BLaER1 treated with 17β-estradiol and CSF1 and Interleukin-3, amounts not matched to agents 10 nM and 100 nM (cell line): ENCODE data around the gene BRCA2.

ENCODE experiments used
- H3K27ac ChIP-seq, 11 experiments: shearing (Covaris generic); formaldehyde crosslinking; 2 replicates each; pipeline ENCODE4 v1.8.1; 2022
- H3K27me3 ChIP-seq, 11 experiments: shearing (Covaris generic); formaldehyde crosslinking; 2 replicates each; pipeline ENCODE4 v1.8.1; 2022
- H3K36me3 ChIP-seq, 11 experiments: shearing (Covaris generic); formaldehyde crosslinking; 2 replicates each; pipeline ENCODE4 v1.8.1; 2022
- H3K4me1 ChIP-seq, 10 experiments: shearing (Covaris generic); formaldehyde crosslinking; 2 replicates each; pipeline ENCODE4 v1.8.1; 2022
- H3K4me2 ChIP-seq, 11 experiments: shearing (Covaris generic); formaldehyde crosslinking; 2 replicates each; pipeline ENCODE4 v1.8.1; 2022
- H3K4me3 ChIP-seq, 10 experiments: shearing (Covaris generic); formaldehyde crosslinking; 2 replicates each; pipeline ENCODE4 v1.8.1; 2022
- H3K9ac ChIP-seq, 11 experiments: shearing (Covaris generic); formaldehyde crosslinking; 2 replicates each; pipeline ENCODE4 v1.8.1; 2022
- H3K9me3 ChIP-seq, 11 experiments: shearing (Covaris generic); formaldehyde crosslinking; replicated peaks in 1 of 11; 2 replicates each; pipeline ENCODE4 v1.8.1; 2022
- H4K20me1 ChIP-seq, 11 experiments: shearing (Covaris generic); formaldehyde crosslinking; 2 replicates each; pipeline ENCODE4 v1.8.1; 2022
- Cebpa-rat ChIP-seq, 11 experiments: shearing (Covaris generic); IDR thresholded peaks; 2 replicates each; pipeline ENCODE4 v1.8.1; 2022

Gene BRCA2

DNA sequence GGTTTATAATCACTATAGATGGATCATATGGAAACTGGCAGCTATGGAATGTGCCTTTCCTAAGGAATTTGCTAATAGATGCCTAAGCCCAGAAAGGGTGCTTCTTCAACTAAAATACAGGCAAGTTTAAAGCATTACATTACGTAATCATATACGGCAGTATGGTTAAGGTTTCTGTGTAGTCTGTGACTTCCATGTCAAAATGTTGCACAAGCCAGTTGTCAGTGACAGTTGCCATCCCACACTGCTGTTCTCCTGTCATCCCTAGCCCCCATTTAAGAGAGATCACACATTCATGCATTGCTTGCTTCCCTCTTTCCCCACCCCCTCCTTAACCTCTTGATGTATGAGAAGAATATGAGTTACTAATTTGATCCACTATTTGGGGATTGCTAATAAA lies 47.3 kb downstream of the BRCA2 start:
- Histone ChIP-seq H3K27ac (no peak overlapping the region), H3K4me3 (no peak overlapping the region), H3K4me2 (no peak overlapping the region), H3K36me3 (peaks cover 0 to 92% (median 50%) of the 10 kb centered on the region in 11 experiments; a peak in 18 of 22 replicates), H3K9ac (no peak overlapping the region), H4K20me1 (no peaks in the 10 kb centered on the region), H3K9me3 (peaks cover 0 to 11% (median 5%) of the 10 kb centered on the region in 11 experiments; a peak in 8 of 22 replicates), H3K4me1 (peaks cover 0 to 19% (median 9%) of the 10 kb centered on the region in 10 experiments; a peak in 11 of 20 replicates), H3K27me3 (no peaks in the 10 kb centered on the region)
- TF ChIP-seq Cebpa-rat (IDR thresholded peaks at IDR 0.05), result peak in 5 of 11 experiments; percentile 31 to 75 (median 59); a peak in 4 of 22 replicates

DNA sequence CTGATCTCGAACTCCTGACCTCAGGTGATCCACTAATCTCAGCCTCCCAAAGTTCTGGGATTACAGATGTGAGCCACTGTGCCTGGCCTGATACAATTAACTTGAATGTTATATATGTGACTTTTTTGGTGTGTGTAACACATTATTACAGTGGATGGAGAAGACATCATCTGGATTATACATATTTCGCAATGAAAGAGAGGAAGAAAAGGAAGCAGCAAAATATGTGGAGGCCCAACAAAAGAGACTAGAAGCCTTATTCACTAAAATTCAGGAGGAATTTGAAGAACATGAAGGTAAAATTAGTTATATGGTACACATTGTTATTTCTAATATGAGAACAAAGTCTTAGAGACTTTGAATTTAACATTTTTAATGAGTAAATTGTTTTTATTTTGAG lies 55.5 kb downstream of the BRCA2 start:
- peak in 2 of 11 experiments; percentile 39 to 59; a peak in 3 of 22 replicates for TF ChIP-seq Cebpa-rat (IDR thresholded peaks at IDR 0.05)
- no peak overlapping the region for H3K4me3 ChIP-seq
- H4K20me1 ChIP-seq, result no peaks in the 10 kb centered on the region
- H3K9me3 ChIP-seq, result peaks cover 12 to 31% (median 23%) of the 10 kb centered on the region in 11 experiments; a peak in 19 of 22 replicates
- H3K27me3 ChIP-seq, result no peaks in the 10 kb centered on the region
- H3K36me3 ChIP-seq, result peaks cover 11 to 84% (median 61%) of the 10 kb centered on the region in 11 experiments
- H3K27ac ChIP-seq, result no peak overlapping the region
- H3K9ac ChIP-seq, result no peak overlapping the region
- no peak overlapping the region for H3K4me2 ChIP-seq
- no peaks in the 10 kb centered on the region for H3K4me1 ChIP-seq

DNA sequence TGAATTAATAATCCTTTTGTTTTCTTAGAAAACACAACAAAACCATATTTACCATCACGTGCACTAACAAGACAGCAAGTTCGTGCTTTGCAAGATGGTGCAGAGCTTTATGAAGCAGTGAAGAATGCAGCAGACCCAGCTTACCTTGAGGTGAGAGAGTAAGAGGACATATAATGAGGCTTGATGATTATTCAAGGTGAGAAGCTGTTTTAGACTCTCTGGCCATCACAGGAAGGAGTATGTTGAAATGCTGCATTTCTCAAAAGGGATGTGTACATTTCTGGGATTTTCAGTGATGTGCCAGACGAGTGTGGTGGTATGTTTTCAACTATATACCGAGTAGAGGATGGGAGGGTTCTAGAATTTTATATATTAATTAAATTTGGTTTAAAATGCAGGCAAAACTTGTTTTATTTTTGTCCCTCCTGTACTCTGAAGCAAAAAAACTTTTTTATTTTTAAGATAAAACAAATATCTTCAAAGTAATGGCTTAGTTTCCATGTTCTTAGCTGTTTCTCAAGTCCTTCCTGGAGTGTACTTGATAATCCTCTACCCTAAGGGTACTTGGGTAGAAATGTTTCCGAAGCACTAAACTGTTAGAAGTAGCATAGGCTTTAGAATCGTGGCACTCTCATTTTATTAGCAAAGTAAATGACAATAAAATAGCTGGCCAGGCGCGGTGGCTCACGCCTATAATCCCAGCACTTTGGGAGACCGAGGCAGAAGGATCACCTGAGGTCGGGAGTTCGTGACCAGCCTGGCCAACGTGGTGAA lies 61.5 kb downstream of the BRCA2 start:
- no peaks in the 10 kb centered on the region for H3K27me3 ChIP-seq
- H3K4me3 ChIP-seq, result no peak overlapping the region
- no peaks in the 10 kb centered on the region for H4K20me1 ChIP-seq
- TF ChIP-seq Cebpa-rat (IDR thresholded peaks at IDR 0.05), result no peak
- peaks cover 11 to 98% (median 78%) of the 10 kb centered on the region in 11 experiments for H3K36me3 ChIP-seq
- no peak overlapping the region for H3K27ac ChIP-seq
- no peak overlapping the region for H3K4me2 ChIP-seq
- peaks cover 12 to 29% (median 23%) of the 10 kb centered on the region in 11 experiments; a peak in 19 of 22 replicates for H3K9me3 ChIP-seq
- no peaks in the 10 kb centered on the region for H3K4me1 ChIP-seq
- no peak overlapping the region for H3K9ac ChIP-seq

DNA sequence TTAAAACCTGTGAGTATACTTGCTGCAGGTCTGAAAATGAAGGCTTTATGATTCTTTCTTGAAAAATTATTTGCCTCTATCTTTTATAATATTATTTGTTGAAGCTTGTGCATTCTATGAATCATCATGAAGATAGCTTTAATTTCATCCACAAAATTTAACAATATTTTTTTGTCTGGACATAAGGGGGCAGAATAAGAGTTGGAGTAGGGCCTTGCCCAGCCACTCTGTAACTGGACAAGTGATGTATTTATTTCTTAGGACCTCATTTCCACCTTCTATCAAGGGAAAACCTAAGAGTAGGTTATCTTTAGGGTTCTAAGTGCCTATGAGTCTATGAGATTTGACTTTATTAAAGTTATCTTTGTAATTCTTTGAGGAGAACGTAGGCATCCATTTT lies 62.7 kb downstream of the BRCA2 start:
- Histone ChIP-seq H3K4me1 (no peaks in the 10 kb centered on the region), H3K4me3 (no peak overlapping the region), H3K9me3 (peaks cover 10 to 17% (median 14%) of the 10 kb centered on the region in 11 experiments; a peak in 19 of 22 replicates), H3K4me2 (no peak overlapping the region), H3K36me3 (peaks cover 6 to 98% (median 78%) of the 10 kb centered on the region in 11 experiments; a peak in 21 of 22 replicates), H3K9ac (no peak overlapping the region), H3K27ac (no peak overlapping the region), H4K20me1 (no peaks in the 10 kb centered on the region), H3K27me3 (no peaks in the 10 kb centered on the region)
- TF ChIP-seq Cebpa-rat (IDR thresholded peaks at IDR 0.05), result no peak

DNA sequence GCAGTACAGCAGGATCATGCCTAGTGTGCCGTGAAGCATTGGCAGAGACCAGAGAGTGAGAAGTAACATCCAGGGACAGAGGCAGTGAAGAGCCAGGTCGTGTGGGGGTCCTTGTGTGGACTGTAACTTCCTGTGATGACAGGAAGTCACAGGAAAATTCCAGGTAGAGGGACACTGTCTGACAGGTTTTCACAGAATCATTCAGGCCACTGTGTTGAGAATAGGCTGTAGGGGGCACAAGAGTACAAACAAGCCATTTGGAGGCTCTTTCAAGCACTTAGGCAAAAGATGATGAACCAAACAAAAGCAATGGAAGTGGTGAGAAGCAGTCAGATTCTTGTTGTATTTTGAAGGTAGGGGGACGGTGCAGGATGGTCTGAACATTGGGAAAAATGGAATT lies 66.2 kb downstream of the BRCA2 start:
- no peak overlapping the region for H3K4me2 ChIP-seq
- no peaks in the 10 kb centered on the region for H4K20me1 ChIP-seq
- no peak overlapping the region for H3K9ac ChIP-seq
- H3K27me3 ChIP-seq, result no peaks in the 10 kb centered on the region
- H3K9me3 ChIP-seq, result no peaks in the 10 kb centered on the region
- H3K27ac ChIP-seq, result no peak overlapping the region
- no peaks in the 10 kb centered on the region for H3K4me1 ChIP-seq
- TF ChIP-seq Cebpa-rat (IDR thresholded peaks at IDR 0.05), result no peak
- H3K4me3 ChIP-seq, result no peak overlapping the region
- peaks cover 0 to 99% (median 77%) of the 10 kb centered on the region in 11 experiments; a peak in 18 of 22 replicates for H3K36me3 ChIP-seq

DNA sequence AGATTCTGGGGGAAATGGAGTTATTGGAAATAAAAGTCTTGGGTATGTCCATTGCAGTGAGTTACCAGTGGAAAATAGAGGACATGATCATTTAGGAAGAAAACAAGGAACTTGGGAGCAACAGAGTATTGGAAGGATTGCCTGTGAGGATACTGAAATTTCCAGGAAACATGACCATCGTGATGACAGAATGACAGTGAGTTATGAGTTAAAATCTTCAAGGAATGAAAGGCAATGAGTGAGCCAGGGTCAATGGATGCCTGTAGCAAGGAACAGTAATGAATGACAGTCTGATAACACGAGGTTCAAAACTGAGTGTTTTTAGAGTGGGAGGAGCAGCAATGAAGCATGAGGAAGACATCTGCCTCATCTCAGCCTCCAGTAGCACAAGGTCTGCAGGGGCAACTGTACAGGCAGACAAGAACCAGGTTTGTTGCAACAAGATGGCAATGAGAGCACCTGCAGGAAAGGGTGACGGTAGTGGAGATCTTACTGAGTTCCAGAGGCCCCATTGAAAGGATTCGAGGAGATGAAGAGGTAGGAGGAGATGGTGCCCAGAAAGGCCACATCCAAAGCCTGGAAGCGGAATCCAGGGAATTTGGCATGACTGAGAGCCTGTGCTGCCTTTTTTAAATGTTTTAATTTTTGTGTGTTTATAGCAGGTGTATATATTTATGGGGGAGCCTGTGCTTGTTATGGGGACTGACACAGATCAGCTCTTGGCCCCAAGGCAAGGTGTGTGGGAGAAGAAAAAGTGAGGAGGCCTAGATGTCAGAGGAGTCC lies 68.7 kb downstream of the BRCA2 start:
- Histone ChIP-seq H3K4me1 (no peaks in the 10 kb centered on the region), H3K4me3 (no peak overlapping the region), H3K27ac (no peak overlapping the region), H3K9me3 (no peaks in the 10 kb centered on the region), H3K4me2 (no peak overlapping the region), H3K9ac (no peak overlapping the region), H4K20me1 (no peaks in the 10 kb centered on the region), H3K27me3 (no peaks in the 10 kb centered on the region), H3K36me3 (peaks cover 0 to 92% (median 65%) of the 10 kb centered on the region in 11 experiments; a peak in 19 of 22 replicates)
- TF ChIP-seq Cebpa-rat (IDR thresholded peaks at IDR 0.05), result no peak

DNA sequence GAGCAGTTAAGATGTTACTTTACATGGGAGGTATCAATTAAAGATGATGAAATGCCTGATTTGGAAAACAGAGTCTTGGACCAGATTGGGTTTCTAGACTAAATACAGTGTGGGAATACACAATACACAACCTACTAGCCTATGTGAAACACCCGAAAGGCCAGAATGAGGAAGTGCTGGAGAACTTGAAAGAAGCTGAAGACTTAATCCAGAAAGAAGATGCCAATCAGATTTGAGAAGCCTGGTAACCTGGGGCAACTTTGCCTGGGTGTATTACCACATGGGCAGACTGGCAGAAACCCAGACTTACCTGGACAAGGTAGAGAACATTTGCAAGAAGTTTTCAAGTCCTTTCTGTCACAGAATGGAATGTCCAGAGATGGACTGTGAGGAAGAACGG lies 69.4 kb downstream of the BRCA2 start:
- no peak for TF ChIP-seq Cebpa-rat (IDR thresholded peaks at IDR 0.05)
- H3K27me3 ChIP-seq, result no peaks in the 10 kb centered on the region
- H3K9me3 ChIP-seq, result no peaks in the 10 kb centered on the region
- no peak overlapping the region for H3K4me3 ChIP-seq
- H3K36me3 ChIP-seq, result peaks cover 0 to 85% (median 61%) of the 10 kb centered on the region in 11 experiments; a peak in 19 of 22 replicates
- H3K4me2 ChIP-seq, result no peak overlapping the region
- H3K4me1 ChIP-seq, result peaks cover 0 to 3% (median 2%) of the 10 kb centered on the region in 10 experiments; a peak in 9 of 20 replicates
- no peaks in the 10 kb centered on the region for H4K20me1 ChIP-seq
- H3K9ac ChIP-seq, result no peak overlapping the region
- H3K27ac ChIP-seq, result no peak overlapping the region

DNA sequence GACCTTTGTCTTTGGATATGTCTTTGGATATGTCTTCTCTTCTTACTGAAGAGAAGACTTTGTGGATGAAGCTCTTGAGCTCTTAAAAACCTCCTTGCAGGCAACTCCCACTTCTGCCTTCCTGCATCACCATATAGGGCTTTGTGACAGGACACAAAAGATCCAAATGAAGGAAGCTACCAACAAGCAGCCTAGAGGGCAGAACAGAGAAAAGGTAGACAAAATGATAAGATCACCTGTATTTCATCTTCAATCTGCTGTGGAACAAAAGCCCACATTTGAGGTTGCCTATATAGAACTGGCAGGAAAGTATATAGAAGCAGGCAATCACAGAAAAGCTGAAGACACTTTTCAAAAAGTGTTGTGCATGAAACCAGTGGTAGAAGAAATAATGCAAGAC lies 70.1 kb downstream of the BRCA2 start:
- no peak overlapping the region for H3K9ac ChIP-seq
- no peaks in the 10 kb centered on the region for H4K20me1 ChIP-seq
- no peaks in the 10 kb centered on the region for H3K27me3 ChIP-seq
- no peak overlapping the region for H3K4me2 ChIP-seq
- TF ChIP-seq Cebpa-rat (IDR thresholded peaks at IDR 0.05), result no peak
- H3K36me3 ChIP-seq, result peaks cover 0 to 85% (median 54%) of the 10 kb centered on the region in 11 experiments; a peak in 19 of 22 replicates
- H3K4me3 ChIP-seq, result no peak overlapping the region
- no peaks in the 10 kb centered on the region for H3K9me3 ChIP-seq
- peaks cover 7 to 10% (median 9%) of the 10 kb centered on the region in 10 experiments; a peak in 17 of 20 replicates for H3K4me1 ChIP-seq
- H3K27ac ChIP-seq, result no peak overlapping the region

DNA sequence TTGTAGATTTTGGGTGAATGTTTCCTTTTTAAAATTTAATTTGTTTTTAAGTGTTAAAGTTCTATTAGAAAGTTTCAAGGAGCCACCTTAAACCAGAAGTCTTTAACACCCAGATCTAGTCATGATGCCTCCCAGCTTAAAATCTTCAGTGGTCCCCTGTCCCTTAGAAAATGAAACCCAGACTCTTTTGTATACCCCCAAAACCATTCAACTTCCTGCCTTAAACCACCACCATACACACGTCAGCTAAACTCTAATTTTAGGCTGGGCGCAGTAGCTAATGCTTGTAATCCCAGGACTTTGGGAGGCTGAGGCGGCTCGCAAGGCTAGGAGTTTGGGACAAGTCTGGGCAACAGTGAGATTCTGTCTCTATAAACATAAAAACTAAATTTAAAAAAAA lies 74.7 kb downstream of the BRCA2 start:
- H3K27me3 ChIP-seq, result no peaks in the 10 kb centered on the region
- H4K20me1 ChIP-seq, result no peaks in the 10 kb centered on the region
- no peak overlapping the region for H3K4me3 ChIP-seq
- H3K36me3 ChIP-seq, result peaks cover 0 to 68% (median 23%) of the 10 kb centered on the region in 11 experiments; a peak in 16 of 22 replicates
- no peak overlapping the region for H3K9ac ChIP-seq
- H3K4me2 ChIP-seq, result peak overlapping the region; percentile 24 to 54 (median 44); a peak in 16 of 22 replicates
- peaks cover 7 to 14% (median 11%) of the 10 kb centered on the region in 10 experiments; a peak in 17 of 20 replicates for H3K4me1 ChIP-seq
- H3K27ac ChIP-seq, result no peak overlapping the region
- H3K9me3 ChIP-seq, result no peaks in the 10 kb centered on the region
- no peak for TF ChIP-seq Cebpa-rat (IDR thresholded peaks at IDR 0.05)
